Measurements from ENCODE around the gene BRINP3. TPM values are rescaled to one million over a fixed set of nuclear protein-coding genes. Genes with fewer than 3 reads are reported as not detected.

The BRINP3 gene
- total RNA-seq, 1 donor from 2014 or later = not detected

DNA sequence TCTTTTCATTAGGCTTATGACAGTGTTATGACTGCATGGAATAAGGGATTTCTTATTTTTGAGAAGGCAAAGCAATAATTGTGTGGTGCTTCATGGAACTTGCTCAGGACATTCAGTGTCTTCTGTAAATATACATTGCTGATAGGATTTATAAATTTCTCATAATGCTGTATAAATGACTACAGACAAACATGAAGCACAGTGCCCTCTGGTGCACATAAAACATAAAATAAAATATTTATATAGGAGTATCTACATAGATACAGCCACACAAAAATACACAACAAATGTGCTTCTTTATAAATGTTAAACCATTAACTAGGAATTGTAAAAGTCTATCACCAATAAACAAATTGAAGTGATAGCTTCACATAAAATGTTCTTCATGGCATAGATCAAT is 24.1 kb downstream of the BRINP3 start:
- DNase-seq (ENCODE audit: low spot score) = no peak

DNA sequence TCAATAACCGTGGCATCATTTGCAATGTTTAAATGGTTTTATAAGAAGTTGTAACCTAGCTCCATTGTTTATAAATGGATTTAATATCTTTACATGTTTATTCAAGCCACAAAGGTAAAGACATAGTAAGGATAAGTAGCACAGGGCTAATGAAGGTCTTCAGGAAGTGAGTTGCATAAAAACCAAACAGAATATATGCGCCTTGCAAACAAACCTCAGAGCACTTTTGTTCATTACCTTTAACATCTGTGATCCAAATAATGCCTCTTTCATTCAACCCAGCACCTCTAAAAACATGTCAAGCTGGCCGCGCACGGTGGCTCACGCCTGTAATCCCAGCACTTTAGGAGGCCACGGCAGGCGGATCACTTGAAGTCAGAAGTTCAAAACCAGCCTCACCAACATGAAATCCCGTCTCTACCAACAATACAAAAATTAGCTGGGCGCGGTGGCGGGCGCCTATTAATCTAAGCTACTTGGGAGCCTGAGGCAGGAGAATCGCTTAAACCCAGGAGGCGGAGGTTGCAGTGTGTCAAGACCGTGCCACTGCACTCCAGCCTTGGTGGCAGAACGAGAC is 25.3 kb downstream of the BRINP3 start:
- DNase-seq (ENCODE audit: low spot score) = no peak

DNA sequence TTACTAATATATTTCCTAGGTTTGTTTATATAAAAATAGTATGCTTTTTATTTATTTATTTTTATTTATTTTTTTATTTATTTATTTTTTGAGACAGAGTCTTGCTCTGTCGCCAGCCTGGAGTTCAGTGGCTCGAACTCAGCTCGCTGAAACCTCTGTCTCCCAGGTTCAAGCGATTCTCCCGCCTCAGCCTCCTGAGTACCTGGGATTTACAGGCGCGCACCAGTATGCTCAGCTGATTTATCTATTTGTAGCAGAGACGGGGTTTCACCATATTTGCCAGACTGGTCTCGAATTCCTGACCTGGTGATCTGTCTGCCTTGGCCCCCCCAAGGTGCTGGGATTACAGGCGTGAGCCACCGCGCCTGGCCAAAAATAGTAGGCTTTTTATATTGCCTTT is 33.2 kb downstream of the BRINP3 start:
- no peak for DNase-seq (ENCODE audit: low spot score)

DNA sequence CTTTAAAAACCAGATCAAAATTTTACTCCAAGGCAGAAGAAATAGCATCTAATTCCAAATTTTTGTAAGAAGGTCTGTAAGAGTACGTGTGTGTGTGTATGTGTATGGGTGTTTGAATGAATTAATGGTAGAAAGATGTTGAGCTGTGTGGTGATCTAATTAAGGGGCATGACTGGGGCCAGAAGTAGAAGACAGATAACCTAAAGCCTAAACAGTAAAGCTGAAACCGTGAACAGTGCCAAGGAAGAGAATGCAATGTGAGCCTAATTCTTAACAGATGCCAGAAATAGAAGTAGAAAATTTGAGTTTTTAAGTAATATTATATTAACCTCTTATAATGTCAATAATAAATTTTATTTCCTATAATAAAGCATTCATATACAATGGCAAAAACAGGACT is 38.2 kb downstream of the BRINP3 start:
- DNase-seq (ENCODE audit: low spot score) = no peak

DNA sequence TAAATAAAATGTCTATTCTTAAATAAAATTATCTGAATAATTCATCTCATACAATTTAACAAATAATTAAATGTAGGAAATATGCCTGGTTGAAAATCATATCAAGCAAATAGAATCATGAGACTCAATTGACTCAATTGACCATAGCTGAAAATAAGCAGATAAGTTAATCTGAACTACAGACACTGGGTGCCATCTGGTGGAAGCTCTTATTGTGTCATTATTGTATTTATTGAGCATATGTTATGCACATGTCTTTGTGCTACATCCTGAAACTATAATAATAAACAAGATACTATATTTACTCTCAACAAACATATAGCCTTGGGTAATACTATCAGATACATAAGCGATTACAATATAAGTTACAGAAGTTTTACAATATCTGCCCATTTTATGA is 41.0 kb downstream of the BRINP3 start:
- DNase-seq (ENCODE audit: low spot score) = no peak

DNA sequence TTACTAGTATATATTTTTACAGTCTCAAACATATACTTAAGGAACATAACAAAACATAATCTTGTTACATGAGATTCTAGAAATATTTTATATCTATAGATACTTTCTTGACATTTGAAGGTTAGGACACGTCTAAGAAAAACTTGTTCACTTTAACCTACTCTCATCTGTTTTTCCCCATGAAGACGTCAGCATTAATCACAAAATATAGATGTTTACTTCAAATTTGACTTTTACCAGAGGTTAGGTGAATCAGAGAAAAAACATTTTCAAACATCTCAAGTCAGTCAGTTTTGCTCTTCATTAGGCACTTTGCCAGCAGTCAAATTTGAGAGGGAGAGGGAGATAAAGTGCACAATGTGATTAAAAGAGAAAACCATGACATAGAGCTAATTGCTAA is 47.7 kb downstream of the BRINP3 start:
- DNase-seq (ENCODE audit: low spot score) = no peak

DNA sequence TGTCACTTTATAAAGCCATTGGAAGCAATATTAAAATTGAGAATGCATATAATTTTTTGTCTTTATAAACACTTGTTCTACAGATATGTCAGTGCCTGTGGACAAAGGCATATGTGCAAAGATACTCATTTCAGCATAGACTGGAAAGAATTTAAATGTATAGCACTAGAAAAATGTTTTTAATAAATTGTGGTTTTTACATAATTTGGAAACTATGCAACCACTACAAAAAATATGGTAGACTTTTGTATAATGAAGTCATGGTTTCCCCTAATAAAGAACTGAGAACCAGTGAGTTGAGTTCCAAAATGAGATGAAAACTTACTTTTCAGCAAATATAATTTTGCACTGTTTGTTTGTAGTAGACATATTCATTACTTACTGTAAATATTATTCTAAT is 48.5 kb downstream of the BRINP3 start:
- no peak for DNase-seq (ENCODE audit: low spot score)

DNA sequence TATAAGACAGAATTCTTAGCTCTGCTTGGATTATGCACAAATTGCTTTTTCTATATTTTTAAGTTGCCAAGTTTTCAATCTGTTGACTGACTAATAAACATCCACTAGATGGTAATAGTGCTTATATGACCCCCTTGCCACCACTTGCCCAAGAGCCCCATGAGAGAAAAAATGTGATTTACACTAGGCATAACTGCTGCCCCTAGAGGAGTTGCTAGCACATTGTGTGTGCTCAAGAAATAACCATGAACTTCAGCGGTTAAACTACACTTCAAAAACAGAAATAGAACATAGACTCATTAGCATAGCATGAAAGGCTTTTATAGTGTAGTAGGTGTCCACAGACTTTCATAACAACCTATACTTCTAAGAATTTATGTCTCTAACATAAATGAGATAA is 61.4 kb downstream of the BRINP3 start:
- no peak for DNase-seq (ENCODE audit: low spot score)

DNA sequence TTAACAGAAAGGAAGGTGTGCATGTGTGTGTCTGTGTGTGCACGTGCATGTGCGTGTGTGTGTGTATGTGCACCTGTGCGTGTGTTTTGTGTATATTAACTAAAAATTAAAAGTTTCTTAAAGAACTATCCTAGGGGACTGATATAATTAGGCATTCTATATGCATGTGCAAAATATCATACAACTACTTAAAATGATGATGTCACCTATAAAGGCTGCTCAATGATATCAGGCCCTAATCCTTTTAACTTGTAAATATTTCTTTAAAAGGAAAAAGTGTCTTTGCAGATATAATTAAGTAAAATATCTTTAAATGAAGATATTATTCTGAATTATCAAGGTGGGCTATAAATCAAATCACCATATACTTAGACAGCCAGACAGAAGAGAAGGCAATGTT is 64.5 kb downstream of the BRINP3 start:
- no peak for DNase-seq (ENCODE audit: low spot score)

DNA sequence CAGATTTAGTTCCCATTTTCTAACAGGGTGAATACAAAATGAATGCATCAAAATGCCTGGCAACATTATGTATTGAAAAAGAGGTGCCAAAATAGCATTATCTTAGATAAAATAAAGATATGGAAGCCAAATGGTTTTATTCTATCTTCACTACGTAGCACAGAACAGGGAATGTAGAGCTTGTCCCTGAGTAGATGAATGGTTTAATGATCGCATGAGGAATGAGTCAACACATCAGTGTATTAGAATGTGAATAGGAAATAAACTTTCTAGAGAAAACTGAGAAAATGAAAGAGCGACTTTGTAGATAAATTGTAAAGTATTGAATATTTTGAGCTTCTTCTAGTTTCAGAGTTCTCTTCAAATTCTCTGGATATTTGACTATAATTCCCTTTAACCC is 74.3 kb downstream of the BRINP3 start:
- DNase-seq (ENCODE audit: low spot score) = no peak

DNA sequence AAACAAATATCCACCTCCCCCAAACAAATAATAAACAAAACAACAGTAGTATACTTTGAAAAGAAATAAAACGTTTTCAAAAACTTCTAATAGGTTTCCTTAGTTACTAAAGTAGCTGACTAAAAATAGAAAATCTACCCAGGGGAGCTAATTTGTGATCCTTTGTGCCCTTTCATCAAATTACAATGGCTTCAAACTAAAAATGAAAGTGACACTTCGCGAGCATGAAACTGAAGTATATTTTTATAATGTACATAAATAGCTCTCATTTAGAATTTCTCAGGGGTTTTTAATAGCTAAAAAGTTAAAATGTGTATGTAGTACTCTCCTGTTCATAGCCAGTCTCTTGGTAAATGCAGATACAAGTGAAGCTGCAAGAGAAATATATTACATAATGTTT is 78.4 kb downstream of the BRINP3 start:
- DNase-seq (ENCODE audit: low spot score) = no peak

DNA sequence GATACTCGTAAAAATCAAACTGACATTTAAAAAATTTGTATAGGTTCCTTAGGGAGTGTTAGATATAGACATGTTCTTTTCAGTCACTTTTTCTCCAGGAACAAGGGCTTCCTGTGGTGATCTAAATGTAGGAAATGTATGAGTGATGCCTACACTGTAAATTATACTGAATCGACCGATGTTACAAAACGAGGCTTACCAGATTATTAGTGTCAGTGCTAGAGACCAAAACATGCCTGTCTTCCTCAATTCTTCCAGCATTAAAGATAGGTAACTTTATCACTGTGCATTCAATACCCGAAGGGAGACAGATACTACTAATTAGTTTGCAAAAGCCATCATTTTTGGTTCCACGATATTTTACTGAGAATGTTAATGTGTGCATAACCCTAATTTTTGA is 86.1 kb downstream of the BRINP3 start:
- no peak for DNase-seq (ENCODE audit: low spot score)

DNA sequence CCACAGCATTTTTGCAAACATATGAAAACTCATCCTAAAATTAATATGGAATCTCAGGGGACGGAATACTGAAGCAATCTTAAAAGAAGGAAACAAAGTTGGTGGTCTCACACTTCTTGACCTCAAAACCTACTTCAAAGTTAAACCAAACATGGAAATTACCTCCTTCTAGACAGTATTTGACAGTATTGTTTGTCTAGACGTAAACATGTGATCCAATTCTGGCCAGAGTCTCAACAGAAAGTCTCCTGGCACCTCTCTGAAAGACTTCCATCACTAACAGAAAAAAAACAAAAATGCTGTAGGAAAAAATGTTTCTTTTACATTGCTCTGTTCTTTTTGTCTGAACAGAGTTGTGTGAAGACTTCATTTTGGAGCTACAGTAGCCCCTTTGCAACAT is 99.7 kb downstream of the BRINP3 start:
- DNase-seq (ENCODE audit: low spot score) = no peak

DNA sequence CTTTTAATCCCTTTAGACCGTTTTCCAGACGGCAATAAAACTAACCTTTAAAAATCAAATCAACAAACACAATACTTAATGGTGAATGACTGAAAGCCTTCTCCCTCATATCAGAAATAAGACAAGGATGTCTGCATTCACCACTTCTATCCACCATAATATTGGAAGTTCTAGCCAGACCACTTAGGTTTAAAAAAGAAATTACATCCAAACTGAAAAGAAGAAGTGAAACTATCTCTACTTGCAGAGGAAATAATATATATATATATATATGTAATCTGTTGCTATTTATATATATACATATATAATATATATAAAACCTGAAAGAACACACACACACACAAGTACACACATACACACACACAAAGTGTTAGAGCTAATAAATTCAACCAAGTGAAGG is 100.4 kb downstream of the BRINP3 start:
- DNase-seq (ENCODE audit: low spot score) = no peak

DNA sequence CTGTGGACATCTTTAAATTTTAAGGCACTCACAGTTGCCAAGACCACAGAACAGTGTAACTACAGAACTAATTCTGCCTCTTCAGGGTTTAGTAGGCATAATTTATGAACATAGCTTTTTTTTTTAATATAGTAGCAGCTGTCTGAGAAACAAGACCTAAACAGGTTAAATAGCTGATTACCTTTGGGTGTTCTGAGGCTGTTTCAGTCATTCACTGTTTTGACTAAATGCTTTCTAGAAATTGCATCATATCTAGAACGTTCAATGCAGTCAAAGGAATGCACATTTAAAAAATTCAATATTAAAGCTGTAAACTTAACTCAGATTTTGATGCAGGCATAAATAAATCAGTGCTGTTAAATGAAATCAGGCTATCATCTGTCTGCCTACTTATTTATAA is 101.6 kb downstream of the BRINP3 start:
- no peak for DNase-seq (ENCODE audit: low spot score)

DNA sequence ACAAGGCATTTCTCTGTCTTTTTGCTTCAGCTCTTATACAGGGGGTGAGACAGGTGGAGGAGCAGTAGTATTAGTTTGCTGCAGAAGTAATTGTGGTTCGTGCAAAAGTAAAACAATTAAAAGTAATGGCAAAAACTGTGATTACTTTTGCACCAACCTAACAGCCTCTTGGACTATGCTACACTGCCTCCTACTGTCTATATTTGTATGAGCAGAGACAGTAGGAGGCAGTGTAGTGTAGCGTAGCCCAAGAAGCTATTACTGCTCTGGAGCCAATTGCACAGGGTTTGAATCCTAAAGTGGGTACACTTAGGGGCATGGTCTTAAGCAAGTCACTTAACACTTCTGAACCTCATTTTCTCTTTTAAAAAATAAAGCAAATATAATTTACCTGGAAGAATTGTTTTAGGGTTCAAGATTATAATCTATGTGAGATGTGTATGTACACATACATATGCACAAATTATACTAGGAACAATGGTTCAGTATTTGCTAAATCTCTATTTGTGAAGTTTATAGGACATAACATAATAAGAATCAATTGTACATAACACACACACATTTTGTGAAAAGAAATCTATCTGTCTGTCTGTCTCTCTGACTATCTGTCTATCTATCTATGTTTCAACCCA is 103.8 kb downstream of the BRINP3 start:
- no peak for DNase-seq (ENCODE audit: low spot score)

DNA sequence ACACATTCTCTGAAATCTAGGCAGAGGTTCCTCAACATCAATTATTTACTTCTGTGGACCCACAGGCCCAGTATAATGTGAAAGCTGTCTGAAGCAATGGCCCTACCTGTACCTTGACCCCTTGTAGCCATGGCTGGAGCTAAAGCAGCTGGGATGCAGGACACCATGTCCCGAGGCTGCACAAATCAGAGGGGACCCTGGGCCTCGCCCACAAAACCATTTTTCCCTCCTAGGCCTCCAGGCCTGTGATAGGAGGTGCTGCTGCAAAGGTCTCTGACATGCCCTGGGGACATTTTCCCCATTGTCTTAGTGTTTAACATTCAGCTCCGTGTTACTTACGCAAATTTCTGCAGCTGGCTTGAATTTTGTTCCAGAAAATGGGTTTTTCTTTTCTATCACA is 110.5 kb downstream of the BRINP3 start:
- DNase-seq (ENCODE audit: low spot score) = no peak

DNA sequence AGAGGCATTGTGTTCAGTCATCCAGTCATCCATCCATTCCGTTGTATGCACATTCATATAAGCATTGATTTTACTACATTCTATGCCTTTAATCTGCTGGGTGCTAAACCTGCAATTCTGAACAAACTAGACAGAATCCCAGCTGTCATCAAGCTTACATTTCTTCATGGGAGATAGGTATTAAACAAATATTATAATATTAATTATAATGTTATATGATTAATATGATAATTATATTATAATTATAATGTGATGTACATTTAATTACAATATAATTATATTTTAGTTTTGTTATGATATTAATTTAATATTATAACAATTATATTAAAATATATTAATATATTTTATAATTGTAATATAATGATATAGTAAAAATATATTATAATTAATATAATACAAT is 112.4 kb downstream of the BRINP3 start:
- DNase-seq (ENCODE audit: low spot score) = no peak

DNA sequence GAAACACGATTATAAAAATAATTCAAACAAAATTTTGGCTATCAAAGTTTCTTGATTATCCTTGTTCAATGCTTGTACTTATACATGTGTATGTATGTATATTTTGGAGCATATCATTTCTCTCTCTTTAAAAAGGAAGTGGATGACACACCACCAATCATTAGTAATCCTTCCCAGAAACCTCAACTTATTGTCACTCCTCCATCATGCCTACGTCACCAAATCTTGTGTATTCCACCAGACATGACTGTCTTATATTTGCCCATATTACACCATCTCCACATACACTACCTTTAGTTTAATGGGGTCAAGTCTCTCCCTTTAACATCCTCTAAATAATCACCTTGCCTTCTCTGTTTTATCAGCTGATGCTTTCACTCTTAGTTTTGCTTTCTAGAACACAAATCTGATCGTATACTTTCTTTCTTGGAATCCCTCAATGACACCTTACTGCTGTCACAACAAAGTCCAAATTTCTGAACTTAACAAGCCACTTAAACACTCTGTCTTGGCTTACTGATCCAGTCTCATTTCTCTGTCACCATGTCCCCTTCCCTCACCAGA is 124.0 kb downstream of the BRINP3 start:
- no peak for DNase-seq (ENCODE audit: low spot score)

DNA sequence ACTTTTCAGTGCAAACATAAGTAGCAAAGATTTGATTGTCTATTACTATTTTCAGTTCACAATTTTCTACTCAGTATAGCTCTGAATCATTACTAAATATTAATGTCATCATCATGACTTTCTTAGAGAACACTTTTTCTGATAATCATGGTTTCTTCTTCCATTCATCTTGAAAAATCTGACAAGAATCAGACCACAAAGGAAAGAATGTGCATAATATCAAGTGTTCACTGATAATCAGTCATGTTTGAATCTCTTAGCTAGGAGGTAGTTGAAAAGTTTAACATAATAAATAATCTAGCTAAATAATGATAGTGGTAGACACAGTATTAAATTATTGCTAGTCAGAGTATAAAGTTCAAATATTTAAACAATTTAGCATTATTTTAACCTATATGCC is 133.2 kb downstream of the BRINP3 start:
- no peak for DNase-seq (ENCODE audit: low spot score)

DNA sequence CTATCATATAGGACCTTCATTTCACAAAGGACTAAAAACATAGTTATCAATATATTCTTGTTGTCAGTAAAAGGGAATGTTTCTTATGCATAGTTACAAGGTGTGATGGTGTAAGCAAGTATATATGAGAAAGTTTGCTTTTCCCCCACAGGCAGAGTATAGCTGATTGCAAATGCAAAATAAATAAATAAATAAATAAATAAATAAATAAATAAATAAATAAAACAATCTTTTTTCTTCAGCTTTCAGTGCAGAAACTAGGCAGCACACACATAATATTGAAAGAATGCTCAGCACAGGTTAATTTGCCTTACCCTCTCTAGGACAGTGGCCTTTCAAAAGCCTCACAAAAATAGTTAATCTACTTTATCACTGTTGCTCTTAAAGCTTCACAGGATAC is 138.8 kb downstream of the BRINP3 start:
- no peak for DNase-seq (ENCODE audit: low spot score)

DNA sequence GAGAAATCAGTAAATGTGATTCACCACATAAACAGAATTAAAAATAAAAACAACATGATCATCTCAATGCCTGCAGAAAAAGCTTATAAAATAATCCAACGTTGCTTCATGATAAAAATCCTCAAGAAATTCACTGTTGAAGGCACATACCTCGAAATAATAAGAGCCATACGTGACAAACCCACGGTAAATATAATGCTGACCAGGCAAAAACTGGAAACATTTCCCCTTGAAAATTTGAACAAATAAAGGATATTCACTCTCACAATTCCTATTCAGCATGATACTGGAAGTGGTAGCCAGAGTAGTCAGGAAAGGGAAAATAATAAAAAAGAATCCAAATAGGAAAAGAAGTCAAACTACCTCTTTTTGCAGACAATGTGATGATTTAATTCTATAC is 148.8 kb downstream of the BRINP3 start:
- DNase-seq (ENCODE audit: low spot score) = no peak

DNA sequence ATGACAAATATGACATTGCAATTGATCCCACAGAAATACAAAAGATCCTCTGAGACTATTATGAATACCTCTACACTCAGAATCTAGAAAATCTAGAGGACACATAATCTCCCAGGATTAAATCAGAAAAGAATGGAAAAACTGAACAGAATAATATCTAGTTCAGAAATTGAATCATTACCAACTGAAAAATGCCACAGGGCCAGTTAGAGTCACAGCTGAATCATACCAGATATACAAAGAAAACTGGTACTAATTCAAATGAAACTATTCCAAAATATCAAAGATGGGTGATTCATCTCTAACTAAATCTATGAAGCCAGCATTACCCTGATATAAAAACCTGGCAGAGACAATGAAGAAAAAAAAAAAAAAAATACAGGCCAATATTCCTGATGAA is 149.3 kb downstream of the BRINP3 start:
- DNase-seq (ENCODE audit: low spot score) = no peak

Measured in mesenteric fat pad (tissue), 1 donor.